Stimulated activated CD8-positive, alpha-beta memory T cell treated with anti-CD3 and anti-CD28 coated beads, Interleukin-12 subunit alpha, Interleukin-12 subunit beta, amount 100 ng/mL, for 1 hour (primary cell): Measurements from ENCODE around the gene PTRH1.

Experiments
- DNase-seq: peaks from one replicate; pipeline ENCODE4 v3.0.0-alpha.2; 2020; ENCODE audit warnings: low read depth

PTRH1 gene

DNA sequence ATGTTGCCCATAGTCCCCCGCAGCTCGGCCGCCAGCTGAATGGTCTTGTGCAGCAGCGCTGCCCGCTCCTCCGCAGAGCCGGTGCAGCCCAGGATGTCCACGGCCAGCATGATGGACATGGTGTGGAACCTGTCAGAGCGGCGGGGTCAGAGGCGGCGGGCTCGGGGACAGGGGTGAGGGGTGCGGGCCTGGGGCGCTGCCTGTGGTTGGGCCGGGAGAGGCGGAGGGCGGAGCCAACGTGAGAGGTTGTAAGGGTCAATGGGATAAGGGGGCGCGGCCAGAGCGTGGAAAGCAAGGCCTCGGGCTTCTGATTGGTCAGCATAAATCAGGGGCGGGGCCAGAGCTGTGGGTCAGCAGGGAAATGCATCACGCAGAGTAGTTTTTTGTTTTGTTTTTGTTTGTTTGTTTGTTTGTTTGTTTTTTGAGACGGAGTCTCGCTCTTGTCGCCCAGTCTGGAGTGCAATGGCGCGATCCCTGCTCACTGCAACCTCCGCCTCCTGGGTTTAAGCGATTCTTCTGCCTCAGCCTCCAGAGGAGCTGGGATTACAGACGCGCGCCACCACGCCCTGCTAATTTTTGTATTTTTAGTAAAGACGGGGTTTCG is 26.5 kb upstream of the PTRH1 start:
- DNase-seq, result no peak

DNA sequence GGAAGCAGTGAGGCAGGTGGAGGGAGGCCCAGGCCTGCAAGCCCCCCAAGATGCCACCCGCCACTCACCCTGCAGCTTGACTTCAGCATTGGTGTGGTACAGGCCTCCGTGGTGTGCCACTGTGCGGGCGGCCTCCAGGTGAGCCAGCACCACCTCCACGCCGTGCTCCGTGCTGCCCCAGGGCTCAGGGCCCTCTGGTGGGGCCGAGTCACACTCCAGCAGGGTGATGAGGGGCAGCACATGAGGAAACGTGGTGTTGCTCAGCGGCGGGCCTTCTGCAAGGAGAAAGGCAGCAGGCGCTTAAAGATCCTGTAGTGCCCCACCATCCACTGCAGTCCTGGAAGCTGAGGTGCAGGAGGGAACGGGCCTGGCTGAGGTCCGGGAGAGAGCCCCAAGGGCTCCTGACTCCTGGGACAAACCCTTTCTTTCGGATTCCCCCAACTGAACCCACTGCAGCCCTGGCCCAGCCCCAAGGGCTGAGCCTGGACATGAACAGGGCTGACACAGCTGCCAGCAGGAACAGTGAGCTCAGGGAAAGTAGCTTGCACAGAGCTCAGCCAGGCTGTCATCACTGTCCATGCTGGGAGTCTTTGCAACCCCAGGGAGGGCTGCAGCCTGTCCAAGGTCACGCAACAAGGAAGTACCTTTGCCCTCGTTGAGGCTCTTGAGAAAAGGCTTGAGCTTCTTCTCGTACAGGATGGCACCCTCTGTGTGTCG is 24.3 kb upstream of the PTRH1 start:
- no peak for DNase-seq

DNA sequence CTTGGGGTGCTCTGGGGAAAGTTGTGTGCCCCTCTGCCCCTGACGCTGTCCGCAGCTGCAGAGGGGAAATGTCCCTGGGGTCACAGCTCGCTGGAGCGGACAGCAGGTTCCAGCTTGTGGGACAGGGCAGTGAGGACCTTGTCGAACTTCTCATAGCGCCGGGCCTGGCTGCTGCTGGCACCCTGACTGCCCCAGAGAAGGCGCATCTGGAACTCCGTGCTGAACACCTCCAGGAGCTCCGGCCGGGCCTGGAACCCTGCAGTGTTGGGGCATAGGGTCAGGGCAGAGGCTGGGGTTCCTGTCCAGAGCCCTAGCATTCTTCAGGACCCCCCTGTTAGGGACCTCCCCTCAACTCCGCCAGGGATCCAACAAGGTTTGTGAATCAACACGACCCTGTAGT is 23.2 kb upstream of the PTRH1 start:
- DNase-seq, result no peak

DNA sequence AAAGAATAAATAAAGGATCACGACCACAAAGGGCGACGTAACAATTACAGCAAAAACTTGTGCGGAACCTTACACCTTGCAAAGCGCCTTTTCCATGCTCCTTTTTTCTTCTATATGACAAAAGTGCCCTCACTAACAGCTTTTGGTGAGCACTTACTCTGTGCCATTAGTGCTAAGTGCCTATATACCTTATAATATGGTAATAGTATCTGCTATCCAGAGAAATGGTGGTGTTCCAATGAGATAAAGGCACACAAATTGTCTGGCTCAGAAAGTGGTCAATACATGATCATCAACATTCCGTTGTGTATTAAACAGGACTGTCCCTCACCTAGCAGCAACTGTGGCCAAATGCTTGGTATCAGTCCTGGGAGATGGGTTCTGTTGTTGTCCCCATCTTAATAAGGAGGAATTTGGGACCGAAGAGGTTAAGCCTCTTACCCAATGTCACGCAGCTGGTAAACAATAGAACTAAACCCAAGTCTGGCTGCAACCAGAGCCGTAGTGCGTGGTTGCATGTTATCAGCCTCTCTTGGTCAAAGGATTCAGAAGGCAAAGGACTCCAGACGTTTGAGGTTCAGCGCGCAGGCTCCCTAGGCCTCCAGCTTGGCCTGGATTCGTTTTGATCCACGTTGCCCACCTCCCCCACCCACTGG is 20.2 kb upstream of the PTRH1 start:
- DNase-seq, result no peak

DNA sequence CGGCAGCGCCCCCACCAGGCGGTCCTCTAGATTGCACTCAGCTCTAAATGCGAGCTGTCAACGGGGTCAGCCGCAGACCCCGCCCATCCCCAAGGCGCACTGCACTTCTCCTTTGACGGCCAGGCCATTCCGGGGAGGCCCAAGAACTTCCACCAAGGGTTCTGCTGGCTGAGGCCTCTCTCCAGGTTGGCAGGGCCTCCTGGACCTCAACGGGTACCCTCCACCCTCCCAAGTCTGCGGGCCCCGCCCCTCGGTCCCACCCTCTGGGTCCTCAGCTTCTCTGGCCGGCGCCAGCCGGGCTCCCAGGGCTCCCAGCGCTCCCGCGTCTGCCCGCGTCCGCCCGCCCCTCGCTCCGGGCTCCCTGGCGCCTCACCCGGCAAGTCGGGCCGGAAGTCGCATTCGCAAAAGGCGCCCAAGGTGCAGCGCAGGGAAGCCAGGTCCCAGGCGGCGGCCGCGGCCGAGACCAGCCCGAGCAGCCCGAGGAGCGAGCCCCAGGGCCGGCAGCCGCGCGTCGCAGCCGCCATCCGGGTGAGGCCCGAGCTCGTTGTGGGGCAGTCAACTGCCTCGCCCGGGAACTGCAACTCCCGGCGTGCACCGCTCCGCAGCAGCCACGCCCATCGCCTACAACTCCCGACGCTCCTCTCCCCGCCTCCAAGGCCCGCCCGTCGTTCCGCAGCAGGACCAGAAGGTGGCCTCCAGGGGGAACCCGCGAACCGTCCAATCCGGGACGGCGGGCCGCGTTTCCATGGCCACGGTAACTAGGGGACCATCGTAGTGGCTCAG is 19.5 kb upstream of the PTRH1 start, which contains the start of gene TOR2A:
Gene TOR2A (minus strand): TSS at position 548 of the 783 bp plus-strand sequence. CDS start 24 bp downstream, at position 524.
- DNase-seq, result peak; percentile 99

DNA sequence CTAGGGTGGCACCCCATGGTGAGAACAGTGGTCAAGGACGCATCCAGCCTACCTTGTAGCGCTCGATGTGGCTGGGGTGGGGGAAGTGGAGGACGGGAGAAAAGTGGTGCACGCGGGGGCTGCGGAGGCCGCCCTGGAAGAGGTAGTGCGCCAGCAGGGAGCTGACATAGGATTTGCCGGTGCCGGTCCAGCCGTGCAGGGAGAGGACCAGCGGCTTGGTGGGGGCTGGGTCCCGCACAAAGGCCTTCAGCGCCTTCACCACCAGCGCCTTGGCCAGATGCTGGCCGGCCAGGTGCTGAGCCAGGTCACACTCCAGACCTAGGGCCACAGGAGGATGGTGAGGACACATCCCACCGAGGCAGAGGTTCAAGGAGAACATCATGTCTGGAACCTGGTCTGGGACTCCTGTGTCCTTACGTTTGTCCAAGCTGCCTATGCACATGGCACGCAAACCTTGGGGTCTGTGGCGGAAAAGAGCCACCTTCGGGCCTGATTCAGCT is 18.8 kb upstream of the PTRH1 start:
- no peak for DNase-seq

DNA sequence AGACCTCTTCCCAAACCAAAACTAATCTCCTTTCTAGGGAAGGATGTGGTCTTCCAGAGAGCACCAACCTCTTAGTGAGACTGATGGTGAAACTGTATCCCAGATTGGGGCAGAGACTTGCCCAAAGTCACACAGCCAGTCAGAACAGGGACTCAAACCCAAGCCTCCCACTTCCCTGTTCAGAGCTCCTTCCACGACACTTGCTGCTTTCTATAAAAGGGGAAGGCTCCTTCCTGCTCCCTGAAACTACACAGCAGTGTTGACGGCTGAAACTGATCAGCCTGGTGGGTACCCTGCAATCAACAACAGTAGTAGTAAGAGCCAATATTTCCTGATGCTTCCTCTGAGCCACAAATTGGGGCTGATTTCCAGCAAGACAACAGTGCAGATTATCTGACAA is 18.2 kb upstream of the PTRH1 start:
- no peak for DNase-seq

DNA sequence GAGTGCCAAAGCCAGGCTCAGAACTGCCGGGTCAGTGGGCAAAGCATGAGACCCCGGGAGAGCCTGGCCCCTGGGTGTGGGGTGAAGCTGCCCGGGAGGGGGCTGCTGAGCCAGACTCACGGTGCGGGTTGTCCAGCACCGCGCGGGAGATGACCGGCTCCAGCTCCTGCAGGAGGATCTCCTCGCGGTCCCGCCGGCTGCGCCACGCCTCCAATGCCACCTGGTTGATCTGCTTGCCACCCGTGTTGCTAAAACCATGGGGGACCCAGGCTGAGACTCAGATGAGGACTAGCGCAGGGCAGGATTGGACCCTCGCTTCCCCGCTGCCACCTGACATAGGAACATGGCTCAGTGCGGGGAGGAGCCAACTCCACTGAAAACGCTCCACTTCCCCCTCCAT is 17.0 kb upstream of the PTRH1 start:
- no peak for DNase-seq

DNA sequence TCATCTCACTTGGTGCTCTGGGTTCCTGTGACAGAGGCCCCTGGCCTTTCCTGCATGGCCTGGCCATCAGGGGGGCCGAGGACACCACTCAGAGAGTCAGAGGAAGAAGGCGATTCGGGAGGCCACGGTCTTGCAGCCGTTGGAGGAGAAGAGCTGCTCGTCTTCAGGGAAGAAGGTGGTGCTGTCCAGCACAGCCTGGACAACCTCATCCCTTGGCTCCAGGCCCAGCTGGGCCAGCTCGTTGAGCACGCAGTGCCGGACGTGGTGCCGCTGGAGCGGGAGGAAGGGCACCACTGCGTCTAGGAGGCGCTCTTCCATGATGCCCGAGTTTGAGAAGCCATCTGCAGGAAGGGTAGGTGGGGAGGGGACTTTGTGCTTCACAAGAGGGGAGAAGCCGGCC is 16.5 kb upstream of the PTRH1 start:
- no peak for DNase-seq

DNA sequence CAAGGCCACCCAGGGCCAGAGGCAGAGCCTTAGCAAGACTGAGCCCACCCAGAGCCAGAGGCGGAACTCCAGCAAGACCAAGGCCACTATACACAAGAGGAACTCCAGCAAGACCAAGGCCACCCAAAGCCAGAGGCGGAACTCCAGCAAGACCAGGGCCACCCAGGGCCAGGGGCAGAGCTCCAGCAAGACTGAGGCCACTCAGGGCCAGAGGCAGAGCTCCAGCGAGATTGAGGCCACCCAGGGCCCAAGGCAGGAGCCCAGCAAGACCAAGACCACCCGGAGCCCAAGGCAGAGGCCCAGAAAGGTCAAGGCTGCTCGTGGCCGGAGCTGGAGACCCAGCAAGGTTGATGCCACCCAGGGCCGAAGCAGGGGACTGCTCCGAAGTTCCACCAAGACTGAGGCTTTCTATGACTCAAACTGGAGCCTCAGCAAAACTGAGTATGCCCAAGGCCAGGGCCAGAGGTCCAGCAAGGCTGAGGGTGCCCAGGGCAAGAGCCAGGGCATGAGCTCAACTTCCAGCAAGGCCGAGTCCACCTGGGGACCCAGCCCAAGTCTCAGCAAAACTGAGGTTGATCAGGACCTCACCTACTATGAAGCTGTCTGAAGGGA is 15.4 kb upstream of the PTRH1 start:
- DNase-seq, result no peak

DNA sequence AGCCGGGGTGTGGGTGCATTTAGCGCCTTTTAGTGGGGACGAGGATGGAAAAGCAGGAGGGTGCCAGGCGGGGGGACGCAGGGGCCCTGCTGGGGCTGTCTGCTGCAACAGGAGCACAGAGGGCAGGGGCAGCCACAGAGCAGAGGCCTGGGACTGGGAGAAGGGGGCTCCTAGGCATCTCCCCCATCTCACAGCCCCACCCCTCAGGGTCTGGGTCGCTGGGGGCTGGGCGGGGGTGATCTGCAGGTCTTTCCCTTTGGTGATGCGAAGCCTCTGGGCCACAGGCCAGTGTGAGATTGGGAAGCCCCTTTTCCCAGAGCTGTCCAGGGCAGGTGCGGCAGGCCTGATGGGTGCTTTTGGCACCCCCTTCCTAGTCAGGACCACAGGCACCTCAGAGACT is 14.8 kb upstream of the PTRH1 start:
- no peak for DNase-seq

DNA sequence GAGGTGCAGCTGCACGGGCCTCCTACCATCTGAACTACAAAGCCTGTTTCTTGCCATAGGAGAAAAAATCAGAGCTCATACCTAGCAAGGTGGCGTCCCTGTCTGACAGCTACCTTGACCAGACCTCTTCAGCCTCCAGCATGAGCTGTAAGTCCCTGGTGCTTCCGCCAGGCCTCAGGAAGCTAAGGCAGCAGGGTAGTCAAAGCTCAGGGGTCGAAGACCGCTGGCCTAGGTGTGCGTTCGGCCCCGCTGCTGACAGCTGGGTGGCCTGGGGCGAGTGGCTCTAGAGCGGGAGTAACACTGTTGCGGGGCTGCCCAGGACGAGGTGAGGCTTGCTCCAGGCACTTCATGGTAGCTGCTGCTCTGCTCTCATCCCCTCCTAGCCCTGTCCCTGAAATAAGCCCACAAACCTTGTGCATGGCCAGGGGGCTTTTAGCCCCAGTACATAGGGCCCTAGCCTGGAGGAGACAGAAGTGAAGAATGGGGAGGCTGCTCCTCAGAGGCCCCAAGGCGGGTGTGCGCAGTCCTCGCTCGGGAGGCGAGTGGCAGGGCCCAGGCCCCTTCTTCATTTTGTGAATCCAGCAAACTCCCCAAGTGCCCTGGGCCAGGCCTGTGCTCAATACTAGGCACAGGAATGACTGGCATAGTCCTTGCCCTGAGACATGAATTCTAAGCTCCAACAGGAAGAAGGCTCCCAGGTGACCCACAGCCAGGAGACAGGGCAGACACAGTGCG is 14.2 kb upstream of the PTRH1 start:
- no peak for DNase-seq

DNA sequence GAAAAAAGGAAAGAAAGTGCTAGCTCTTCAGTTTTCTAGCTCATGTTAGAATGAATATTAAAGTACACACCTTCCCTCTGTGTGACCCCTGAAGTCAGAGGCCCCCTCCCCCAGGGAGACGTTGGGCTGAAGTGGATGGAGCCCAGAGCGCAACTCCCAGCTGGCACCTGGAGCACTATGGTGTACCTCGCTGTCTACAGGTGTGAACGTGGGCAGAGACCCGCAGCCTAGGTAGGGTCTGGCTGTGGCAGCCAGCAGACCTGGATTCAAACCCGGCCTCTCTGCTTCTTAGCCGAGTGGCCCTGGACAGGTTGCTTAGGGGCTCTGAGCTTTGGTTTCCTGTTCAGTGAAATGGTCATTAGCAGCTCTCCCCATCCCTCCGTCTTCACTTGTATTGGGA is 13.3 kb upstream of the PTRH1 start:
- no peak for DNase-seq

DNA sequence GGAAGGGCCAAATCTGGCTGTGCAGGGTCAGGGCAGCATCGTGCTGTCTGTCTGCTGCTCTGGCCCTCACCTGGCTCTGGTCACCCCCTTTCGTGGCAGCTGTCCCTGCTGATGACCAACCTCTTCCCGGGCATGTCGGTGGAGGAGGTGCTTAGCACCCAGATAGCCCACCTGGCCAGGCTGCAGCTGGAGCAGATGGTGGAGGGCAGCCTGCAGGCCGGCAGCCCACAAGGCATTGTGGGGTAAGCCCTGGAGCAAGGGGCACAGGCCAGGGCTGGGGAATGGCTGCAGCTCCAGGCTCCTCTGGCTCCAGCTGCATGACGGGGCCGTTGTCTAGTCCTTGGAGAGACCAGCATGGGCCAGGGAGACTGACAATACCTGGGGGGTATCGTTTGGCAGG is 11.4 kb upstream of the PTRH1 start:
- no peak for DNase-seq

DNA sequence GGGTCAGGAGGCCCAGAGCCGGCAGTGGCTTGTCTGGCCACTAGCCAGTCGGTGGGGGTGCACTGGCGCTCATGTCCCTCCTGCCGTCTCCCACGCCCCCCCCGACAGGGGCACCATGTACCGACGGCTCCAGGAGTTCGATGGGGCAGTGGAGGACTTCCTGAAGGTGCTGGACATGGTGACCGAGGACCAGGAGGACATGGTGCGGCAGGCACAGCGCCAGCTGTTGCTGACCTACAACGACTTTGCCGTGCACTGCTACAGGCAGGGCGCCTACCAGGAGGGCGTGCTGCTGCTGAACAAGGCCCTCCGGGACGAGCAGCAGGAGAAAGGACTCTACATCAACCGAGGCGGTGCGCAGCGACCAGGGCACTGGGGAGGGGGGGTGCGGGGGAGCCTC is 8.5 kb upstream of the PTRH1 start:
- no peak for DNase-seq

DNA sequence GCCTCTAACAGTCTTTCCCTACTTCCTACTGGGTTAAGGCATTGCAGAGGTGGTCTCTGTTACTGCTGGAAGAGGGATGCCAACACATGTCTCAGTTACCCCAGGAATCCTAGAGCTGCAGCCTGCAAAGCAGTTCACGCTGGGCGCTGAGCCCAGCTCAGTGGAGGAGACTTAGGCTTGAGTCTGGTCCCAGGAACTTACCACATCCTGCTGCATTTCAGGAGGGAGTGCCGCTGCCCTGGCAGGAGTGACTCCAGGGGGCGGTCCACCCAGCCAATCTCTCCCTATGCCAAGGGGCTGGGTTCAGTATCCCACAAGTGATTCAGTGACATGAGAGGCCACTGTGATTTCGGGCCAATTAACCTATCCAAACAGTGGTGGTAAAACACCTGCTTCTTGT is 8.0 kb upstream of the PTRH1 start:
- no peak for DNase-seq

DNA sequence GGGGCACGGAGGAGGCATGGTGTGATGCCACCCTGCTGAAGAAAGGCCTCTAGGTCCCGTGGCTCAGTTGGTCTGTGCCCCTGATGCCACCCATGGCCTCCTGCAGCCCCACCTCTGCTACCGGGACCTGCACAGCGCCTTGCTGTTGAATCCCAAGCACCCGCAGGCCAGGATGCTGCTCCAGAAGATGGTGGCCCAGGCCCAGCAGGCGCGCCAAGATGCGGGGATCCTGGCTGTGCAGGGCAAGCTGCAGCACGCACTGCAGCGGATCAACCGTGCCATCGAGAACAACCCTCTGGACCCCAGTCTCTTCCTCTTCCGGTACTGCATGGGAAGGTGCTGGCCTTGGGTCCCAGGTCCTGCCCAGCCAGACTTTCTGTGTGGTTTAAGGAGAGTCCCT is 7.5 kb upstream of the PTRH1 start:
- DNase-seq, result no peak

DNA sequence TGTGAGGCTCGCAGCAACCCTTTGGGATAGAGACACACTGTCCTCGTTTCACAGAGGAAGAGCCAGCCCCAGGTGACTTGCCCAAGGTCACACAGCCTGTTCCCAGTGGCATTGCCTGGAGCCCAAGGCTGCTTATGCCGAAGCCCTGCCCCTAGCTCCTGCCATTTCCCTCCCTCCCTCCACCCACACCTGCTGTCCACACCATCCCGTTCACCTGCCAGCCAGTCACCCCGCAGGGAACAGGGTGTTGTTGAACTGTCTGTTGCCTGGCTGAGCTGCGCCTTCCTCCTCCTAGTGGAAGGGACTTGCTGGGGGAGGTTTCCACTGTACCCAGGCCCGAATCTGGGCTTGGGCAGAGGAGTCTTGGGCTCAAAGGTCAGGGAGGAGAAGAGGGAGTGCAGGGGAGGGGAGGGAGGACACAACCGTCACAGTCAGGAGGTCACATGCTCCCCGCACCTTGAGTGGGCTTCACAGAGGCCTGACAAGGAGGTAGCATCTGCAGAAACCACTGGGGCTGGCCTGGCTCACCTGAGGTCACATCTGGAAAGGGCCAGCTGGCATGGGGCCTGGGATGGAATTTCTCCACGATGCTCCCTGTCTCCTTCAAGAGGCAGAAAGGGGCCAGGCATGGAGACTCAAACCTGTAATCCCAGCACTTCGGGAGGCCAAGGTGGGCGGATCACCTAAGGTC is 6.7 kb upstream of the PTRH1 start:
- no peak for DNase-seq

DNA sequence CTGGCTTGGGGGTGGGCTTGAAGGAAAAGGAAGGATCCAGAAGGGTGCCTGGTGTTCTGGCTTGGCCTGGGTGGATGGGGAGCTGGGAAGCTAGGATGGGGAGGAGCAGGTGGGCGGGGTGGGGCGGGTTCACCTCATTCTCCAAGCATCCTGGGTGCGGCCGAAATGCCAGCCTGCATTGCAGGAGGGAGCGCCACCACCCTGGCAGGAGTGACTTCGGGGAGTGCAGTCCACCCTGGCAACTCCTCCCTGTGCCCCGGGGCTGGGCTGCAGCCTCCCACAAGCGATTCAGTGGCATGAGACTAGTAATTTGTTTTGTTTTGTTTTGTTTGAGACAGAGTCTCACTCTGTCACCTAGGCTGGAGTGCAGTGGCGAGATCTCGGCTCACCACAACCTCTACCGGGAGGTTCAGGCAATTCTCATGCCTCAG is 5.9 kb upstream of the PTRH1 start:
- no peak for DNase-seq

DNA sequence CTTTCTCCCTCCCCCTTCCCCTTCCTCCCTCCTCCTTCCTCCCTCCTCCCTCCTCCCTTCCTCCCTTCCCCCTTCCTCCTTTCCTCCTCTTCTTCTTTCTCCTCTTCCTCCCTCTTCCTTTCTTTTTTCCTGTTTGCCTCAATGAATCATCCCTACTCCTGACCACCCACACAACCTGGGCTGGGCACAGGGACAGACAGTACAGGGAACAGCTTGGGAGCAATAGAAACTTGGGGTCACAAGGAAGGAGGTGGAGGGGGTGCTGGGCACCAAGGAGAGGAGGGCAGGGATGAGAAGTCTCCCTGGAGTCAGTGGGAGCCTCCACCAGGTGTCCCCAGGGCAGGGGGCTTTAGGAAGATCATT is 5.4 kb upstream of the PTRH1 start:
- no peak for DNase-seq
